Osteocyte (in vitro differentiated cells): ENCODE measurements around the gene ZSWIM8. TPM values are rescaled to one million over a fixed set of nuclear protein-coding genes. Genes with fewer than 3 reads are reported as not detected.
A peak's percentile ranks its signal among the peaks of the same experiment; 100 is the strongest.

Source experiments
- DNase-seq: peaks from one replicate; pipeline ENCODE4 v3.0.0; 2021; ENCODE audit warnings: mixed read lengths; ENCODE audit not compliant: unreplicated experiment; ENCODE audit errors: extremely low spot score
- H3K27ac Mint-ChIP-seq: one replicate; pipeline ENCODE4 v1.8.0; 2021; ENCODE audit warnings: mild to moderate bottlenecking, mixed read lengths; ENCODE audit not compliant: unreplicated experiment
- H3K27me3 Mint-ChIP-seq: one replicate; pipeline ENCODE4 v1.8.0; 2021; ENCODE audit warnings: mixed read lengths; ENCODE audit not compliant: unreplicated experiment
- H3K36me3 Mint-ChIP-seq: one replicate; pipeline ENCODE4 v1.8.0; 2021; ENCODE audit warnings: mixed read lengths; ENCODE audit not compliant: unreplicated experiment
- H3K4me1 Mint-ChIP-seq: one replicate; pipeline ENCODE4 v1.8.0; 2021; ENCODE audit warnings: mixed read lengths; ENCODE audit not compliant: unreplicated experiment
- H3K4me3 Mint-ChIP-seq: one replicate; pipeline ENCODE4 v1.8.0; 2021; ENCODE audit warnings: mild to moderate bottlenecking, moderate library complexity, mixed read lengths; ENCODE audit not compliant: unreplicated experiment
- H3K9me3 Mint-ChIP-seq: one replicate; pipeline ENCODE4 v1.8.0; 2021; ENCODE audit warnings: mixed read lengths; ENCODE audit not compliant: unreplicated experiment
- CTCF ChIP-seq: fragments of 200-600 bp; sonication (generic); IDR thresholded peaks from 2 replicates; pipeline ENCODE4 v1.5.0; 2021; ENCODE audit warnings: antibody characterized with exemption, mild to moderate bottlenecking, moderate library complexity
- total RNA-seq: library from RNA; stranded (reverse); gene quantifications from 2 replicates; pipeline ENCODE4 v1.2.1, GENCODE V29; 2021

ZSWIM8 gene
- total RNA-seq, 1 donor from 2014 or later: 186 TPM

DNA sequence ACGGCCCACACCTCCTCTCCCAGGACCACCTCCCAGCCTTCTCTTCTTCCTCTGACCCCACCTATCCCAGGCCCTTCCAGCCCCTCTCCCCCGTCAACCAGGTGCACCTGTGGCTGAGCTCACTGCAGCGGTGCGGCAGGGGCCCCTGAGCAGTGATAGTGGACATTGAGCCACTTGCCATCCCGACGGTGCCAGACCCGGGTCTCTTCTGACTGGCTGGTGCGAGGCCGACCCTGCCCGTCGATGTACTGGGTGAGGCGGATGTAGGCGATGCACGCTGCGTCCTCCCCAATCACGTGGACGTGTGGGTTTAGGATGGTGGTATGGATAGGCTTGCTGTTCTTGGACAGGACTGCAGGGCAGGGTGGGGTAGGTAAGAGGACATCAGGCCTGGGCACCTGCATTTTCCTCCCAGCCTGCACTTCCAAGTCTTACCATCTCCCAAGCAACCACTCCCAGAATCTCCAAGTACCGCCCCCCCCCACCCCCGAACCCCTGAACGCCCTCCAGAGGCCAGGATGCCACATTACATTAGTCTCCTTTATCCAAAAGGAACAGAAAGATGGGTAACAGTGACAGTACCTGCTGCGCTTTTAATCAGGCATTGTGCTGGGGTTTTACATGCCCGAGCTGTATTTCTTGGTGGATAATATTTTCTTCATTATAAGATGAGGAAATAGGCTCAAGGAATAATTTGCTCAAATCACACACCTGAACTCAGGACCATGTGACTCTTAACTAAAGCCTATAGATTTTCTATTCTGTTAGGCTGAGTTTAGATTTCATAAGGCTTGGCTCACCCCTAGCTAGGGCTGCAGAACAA lies 29.7 kb downstream of the ZSWIM8 start:
- peak; percentile 34 for TF ChIP-seq CTCF
- Mint-ChIP-seq H3K9me3 (no peaks in the 10 kb centered on the region), H3K27me3 (no peaks in the 10 kb centered on the region), H3K27ac (no peak overlapping the region), H3K4me3 (no peak overlapping the region), H3K36me3 (peaks cover 11% of the 10 kb centered on the region), H3K4me1 (peaks cover 16% of the 10 kb centered on the region)
- no peak for DNase-seq

DNA sequence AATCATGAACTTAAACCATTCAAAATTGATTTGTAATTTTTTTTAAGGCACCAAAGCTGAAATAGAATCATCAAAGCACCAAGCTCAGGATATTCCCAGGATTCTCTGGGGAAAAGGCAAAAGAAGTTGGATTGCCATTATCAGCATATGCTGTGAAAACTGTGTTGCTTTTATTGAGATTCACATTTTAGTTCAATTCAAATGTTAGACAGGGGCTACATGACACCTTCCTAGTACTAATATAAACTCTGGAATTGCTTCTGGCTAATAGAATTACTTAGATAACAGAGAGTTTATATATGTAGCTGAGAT lies 30.3 kb downstream of the ZSWIM8 start:
- no peak for DNase-seq
- peaks cover 13% of the 10 kb centered on the region for H3K4me1 Mint-ChIP-seq
- H3K9me3 Mint-ChIP-seq: no peaks in the 10 kb centered on the region
- TF ChIP-seq CTCF: no peak
- no peaks in the 10 kb centered on the region for H3K27me3 Mint-ChIP-seq
- H3K4me3 Mint-ChIP-seq: no peak overlapping the region
- H3K36me3 Mint-ChIP-seq: peaks cover 11% of the 10 kb centered on the region
- H3K27ac Mint-ChIP-seq: peak overlapping the region; percentile 16

GRCh38 chr10:73816917-73817729 lies 31.7 kb downstream of the ZSWIM8 start:
- DNase-seq: no peak
- TF ChIP-seq CTCF: no peak
- Mint-ChIP-seq H3K27ac (peak overlapping the region; percentile 6), H3K4me1 (peaks cover 12% of the 10 kb centered on the region), H3K36me3 (peaks cover 16% of the 10 kb centered on the region), H3K27me3 (no peaks in the 10 kb centered on the region), H3K4me3 (no peak overlapping the region), H3K9me3 (no peaks in the 10 kb centered on the region)

- Mint-ChIP-seq H3K36me3 (peaks cover 16% of the 10 kb centered on the region), H3K27me3 (no peaks in the 10 kb centered on the region), H3K9me3 (no peaks in the 10 kb centered on the region), H3K4me1 (peaks cover 9% of the 10 kb centered on the region), H3K27ac (no peak overlapping the region), H3K4me3 (no peak overlapping the region)
- DNase-seq: no peak
- no peak for TF ChIP-seq CTCF
These were observed 32.4 kb downstream of the ZSWIM8 start for GRCh38 chr10:73817826-73818225.

GRCh38 chr10:73818402-73818801 lies 33.0 kb downstream of the ZSWIM8 start:
- H3K4me3 Mint-ChIP-seq: no peak overlapping the region
- no peak overlapping the region for H3K27ac Mint-ChIP-seq
- H3K27me3 Mint-ChIP-seq: no peaks in the 10 kb centered on the region
- TF ChIP-seq CTCF: no peak
- peaks cover 16% of the 10 kb centered on the region for H3K36me3 Mint-ChIP-seq
- no peak for DNase-seq
- peaks cover 9% of the 10 kb centered on the region for H3K4me1 Mint-ChIP-seq
- H3K9me3 Mint-ChIP-seq: no peaks in the 10 kb centered on the region
